Urothelium cell line (cell line): ENCODE measurements around the gene MYO1A.
"Not testable (repeated sequence)": the region's sequence is repeated elsewhere in the genome, so short reads cannot be mapped to it uniquely, and the experiment has no call there.

Source experiments
- DNase-seq: peaks from one replicate; pipeline ENCODE4 v3.0.0; 2011; ENCODE audit warnings: low spot score, mixed read lengths
- FAIRE-seq: peaks from 2 replicates; lab custom pipeline; 2011; peaks lifted over from hg19 to GRCh38; lab: Jason Lieb, UNC

Gene MYO1A

DNA sequence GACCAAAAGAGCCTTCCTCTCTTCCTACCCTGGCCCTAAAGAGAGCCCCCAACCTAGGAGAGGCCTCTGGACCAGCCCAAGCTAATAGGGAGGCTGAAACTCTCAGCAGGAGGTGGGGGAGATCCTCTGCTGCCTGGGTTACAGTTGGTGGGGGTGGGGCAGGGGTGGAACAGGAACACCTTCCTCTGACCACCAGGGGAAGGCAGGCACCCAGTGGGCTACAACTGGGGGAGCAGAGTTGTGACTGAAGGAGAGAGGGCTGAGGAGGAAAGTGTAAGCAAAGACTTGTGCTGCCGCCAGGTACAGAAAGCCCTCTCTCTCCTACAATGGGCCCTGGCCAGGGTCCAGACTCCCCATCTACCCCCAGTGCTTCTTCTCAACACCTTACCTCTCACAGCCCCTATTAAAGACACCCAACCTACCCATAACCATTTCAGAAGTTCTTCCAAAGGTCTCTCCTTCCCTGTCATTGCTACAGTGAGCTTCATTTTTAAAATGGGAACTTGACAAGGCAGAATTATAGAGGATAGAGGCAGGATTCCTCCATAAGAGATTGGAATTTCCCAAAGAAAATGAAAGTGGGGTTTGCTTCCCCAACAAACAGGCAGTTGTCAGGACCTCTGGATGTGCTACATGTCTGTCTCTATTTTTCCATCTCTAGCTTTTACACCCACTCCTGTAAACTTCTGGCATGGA lies 1.4 kb downstream of the MYO1A start:
- DNase-seq (no peak), FAIRE-seq (no peak)

DNA sequence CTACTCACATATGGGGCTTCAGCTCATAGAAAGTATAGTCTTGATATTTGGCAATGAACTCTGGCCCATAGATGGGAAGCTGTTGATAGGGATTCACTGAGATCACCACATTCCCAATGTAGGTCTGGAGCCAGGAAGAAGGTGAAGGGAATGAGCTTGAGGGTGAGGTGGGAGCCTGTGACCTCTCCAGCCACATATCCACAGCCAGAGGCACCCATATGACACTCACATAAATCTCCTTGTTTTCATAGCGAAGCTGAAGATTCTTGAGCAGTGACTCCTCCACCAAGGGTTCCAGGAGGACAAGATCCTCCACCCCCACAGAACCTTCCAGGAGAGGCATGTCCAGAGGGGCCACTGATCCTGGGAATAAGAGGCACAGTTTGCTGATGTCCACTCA lies 1.9 kb downstream of the MYO1A start:
- no peak for FAIRE-seq

DNA sequence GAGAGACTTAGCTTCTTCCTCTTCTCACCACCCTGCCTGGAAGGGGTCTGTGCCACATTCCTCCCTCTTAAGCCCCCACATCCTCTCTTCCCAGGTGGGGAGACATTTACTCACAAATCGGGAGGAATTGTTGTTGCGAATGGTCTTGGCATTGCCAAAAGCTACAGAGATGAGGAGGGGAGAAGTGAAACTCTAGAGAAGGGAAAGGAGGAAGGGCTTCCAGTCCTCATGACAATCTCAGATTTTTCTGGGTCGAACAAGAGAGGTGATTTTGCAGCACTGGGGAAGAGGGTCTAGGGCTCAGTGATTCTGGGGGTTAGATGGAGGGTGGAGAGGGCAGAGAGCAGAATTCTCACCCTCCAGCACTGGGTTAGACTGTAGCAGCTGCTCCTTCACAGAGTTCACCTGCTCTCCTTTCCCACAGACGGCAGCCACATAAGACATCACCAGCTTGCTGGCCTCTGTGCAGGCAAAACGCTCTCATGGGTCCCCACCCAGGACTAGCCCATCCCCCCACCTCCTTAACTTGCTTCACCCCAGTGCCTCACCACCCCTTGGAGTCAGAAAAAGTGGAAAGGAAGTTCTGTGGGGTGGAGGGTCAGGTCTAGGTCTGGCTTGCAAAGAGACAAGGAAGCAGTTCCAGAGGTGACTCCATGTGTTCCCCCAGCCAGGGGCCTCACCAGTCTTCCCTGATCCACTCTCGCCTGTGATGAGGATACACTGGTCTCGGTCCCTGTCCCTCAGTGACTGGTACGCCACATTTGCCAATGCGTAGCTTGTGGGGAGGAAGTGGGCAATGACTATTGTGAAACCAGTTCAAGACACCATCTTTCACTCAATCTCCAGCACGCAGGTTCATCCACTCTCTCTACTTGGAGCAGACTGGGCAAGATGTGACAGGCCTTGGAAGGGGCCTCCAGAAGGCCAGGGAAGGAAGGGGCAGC lies 2.7 kb downstream of the MYO1A start:
- no peak for FAIRE-seq
- DNase-seq = no peak

More for the DNA sequence above, 1.9 kb downstream of the MYO1A start:
- DNase-seq = no peak

DNA sequence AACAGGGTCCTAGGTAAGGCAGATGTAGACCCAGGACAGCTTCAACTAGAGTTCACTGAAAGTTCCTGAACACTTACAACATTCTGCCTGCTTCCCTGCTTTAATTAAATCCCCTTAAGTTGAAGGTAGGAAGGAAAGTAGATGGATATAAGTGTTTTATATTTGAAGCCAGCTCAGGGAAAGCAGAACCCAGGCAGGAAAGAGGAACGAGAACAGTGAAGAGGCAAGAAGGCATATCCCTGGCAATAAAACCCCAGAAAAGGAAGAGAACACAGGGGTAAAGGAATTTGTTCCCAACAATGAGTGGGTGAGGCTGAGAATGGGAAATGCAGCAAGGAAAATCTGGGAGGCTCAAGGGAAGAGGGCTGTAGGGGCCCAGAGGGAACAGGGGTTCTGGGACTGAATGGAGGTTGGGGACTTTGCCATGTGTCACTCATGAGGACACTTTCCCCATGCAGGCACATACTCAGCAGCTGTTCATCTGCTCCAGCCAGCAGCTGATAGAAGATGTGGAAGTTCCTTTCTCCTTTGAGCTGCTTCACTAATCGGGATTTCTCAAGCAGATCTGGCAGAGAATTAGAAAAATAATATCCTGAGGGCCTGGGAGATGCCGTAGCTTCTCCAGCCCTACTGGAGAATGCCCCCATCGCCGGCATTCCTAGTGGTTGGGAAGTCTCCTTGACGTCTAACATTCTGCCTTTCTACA lies 3.7 kb downstream of the MYO1A start:
- DNase-seq (no peak), FAIRE-seq (no peak)

DNA sequence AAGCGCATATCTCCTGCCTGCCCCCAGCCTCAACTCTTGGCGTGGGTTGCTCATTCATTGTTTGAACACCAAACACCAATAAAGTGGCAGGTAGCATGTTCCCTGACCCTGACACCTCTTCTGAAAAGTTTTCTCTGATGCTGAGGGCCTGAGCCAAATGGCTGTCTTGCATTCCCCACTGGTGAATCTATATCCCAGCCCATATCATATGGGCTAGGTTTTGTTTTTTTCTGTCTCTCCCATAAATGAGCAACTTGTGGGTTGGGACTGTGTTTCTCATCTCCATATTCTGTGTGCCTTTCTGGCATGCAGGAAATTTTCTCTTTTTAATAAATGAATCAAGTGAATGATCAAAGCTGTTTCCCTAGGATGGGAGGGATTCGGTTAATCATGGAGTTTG lies 5.0 kb downstream of the MYO1A start:
- FAIRE-seq (no peak), DNase-seq (no peak)

DNA sequence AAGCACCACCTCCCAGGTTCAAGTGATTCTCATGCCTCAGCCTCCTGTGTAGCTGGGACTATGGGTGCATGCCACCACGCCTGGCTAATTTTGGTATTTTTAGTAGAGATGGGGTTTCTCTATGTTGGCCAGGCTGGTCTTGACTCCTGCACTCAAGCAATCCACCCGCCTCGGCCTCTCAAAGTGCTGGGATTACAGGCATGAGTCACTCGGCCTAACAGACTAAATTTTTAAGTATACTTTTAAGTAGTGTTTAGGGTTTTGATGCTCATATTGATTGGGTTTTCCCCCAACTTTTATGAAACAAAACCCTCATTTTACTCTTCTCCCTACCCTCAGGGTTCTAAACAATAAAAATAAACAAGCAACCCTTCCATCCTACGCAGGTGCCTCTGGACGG lies 5.5 kb downstream of the MYO1A start:
- FAIRE-seq (no peak), DNase-seq (no peak)

DNA sequence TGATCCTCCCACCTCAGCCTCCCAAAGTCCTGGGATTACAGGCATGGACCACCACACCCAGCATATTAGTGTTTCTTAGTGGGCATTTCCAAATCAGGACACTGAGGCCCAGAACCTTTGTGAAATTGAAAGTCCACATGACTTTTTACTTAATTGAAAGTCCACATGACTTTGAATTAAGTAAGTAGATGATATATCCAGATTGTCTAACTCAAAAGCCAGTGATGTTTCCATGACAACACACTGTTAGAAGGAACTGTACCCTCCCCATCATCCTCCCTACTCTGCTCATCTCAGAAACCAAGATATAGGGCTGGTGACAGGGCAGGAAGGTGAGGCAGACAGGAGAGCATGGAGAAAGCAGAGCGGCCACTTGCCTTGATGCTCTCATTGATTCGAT lies 7.2 kb downstream of the MYO1A start:
- DNase-seq = no peak

DNA sequence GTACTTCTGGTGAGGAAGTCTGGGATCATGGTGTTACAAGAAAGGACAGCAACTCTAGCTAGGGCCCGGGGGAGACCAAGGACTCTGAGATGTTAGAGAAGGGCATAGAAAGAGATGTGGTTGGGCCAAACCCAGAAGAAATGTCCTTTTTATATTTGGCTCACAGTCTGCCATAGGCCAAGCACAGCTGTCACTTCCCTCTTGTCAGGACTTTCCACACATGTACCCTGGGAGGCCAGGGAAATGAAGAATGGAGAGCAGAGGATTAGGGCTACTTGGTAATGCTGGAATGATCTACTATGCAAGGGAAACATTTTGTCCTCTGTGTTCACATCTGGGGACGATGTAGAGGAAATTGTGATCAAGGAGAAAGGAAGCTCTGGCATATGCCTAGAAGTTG lies 9.2 kb downstream of the MYO1A start:
- DNase-seq (no peak), FAIRE-seq (no peak)

More for the DNA sequence above, 7.2 kb downstream of the MYO1A start:
- no peak for FAIRE-seq

DNA sequence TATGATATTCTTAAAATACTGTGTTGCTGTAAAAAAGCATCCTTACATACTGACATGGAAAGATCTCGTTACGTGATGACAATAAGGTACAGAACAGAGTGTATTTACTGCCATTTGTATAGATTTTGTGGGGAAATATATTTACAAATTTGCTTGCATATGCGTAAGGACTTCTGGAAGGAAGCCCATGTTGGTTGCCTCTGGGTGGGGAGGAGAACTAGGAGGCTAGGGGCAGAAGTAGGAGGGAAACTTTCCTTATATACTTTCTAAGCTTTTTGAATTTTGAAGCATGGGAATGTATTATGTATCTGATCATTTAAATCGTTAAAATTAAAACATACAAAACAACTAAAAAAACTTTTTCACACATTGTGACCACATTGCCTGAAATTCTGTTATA lies 9.7 kb downstream of the MYO1A start:
- FAIRE-seq (no peak), DNase-seq (no peak)

DNA sequence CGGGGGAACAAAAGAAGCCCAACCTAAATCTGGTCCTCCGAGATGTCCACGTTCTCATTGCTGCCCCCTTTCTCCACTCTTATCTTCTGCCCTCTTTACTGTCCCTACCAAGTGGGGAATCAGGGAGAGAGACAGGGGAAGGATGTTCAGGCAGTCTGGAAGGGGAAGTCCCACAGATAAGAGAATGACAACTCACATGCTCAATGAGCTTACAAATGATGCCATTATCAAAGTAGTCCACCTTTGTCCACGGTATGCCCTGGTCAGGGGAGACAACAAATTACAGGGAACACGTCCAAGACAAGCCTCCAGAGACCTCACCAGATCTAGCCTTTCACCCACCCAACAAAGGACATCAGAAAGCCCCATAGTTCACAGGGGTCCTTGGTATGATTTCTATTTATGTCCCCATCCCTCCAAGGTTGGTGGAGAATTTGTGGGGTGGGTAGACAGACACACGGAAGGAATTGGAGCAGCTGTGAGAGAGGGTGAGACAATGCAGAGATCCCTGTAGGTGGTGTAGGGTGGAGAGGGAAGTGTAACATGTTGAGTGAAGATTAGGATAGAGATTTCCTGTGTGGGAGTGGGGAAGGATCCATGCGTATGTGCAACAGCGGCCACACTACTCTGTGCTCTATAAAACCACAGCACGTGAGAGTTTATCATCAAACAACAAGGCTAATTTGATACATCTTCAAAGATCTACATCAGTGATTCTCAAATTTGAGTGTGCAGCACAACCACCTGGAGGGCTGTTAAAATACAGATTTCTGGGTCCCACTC lies 10.7 kb downstream of the MYO1A start:
- DNase-seq = no peak
- no peak for FAIRE-seq

DNA sequence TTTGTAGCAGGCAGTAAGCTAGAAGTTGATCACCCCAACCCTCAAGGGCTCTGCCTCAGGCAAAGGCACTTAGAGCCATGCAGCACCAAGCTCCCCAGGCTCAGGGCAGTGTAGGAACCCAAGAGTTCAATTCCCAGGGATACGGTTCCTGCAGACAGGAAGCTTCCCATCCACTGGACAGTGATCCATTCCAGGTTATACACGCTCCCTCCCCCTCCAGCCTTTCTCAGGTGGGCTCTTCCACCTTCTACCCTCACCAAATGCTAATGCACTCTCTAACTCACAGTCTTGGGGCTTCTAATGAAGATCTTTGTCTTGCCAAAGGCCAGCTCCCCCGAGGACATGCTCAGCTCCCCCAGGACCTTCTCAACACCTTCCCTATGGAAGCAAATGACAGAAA lies 12.7 kb downstream of the MYO1A start:
- FAIRE-seq = no peak

DNA sequence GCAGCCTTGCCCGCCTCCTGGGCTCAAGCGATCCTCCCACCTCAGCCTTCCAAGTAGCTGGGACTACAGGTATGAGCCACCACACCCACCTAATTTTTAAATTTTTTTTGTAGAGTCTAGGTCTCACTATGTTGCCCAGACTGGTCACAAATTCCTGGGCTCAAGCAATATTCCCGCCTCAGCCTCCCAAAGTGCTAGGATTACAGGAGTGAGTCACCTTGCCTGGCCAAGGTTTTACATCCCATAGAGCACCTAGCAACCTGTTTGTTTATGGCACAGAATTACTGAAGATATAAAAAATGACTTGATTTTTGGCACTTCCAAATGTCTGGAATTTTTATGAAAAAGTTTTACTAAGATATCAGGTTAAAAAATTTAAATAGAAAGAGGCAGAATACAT lies 16.5 kb downstream of the MYO1A start:
- FAIRE-seq (no peak), DNase-seq (no peak)

More for the DNA sequence above, 12.7 kb downstream of the MYO1A start:
- DNase-seq = no peak

DNA sequence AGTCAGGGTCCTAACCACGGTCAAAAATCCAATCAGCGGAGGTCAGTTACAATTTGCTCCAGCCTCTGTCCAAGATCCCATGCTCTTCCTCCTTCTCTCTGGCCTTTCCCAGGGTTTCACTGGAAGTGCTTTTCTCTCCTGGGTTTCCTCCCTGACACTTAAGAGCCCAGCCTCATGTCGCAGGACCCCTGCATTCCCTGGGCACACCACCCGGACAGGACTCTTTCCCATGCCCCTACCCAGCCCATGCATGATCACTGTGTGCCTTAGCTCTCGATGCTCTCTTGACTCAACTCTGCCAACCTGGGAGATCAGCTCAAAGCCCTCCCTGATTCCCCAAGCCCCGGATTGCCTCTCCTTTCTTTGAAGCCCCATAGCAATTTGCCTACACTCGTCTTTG lies 18.1 kb downstream of the MYO1A start:
- FAIRE-seq = no peak

DNA sequence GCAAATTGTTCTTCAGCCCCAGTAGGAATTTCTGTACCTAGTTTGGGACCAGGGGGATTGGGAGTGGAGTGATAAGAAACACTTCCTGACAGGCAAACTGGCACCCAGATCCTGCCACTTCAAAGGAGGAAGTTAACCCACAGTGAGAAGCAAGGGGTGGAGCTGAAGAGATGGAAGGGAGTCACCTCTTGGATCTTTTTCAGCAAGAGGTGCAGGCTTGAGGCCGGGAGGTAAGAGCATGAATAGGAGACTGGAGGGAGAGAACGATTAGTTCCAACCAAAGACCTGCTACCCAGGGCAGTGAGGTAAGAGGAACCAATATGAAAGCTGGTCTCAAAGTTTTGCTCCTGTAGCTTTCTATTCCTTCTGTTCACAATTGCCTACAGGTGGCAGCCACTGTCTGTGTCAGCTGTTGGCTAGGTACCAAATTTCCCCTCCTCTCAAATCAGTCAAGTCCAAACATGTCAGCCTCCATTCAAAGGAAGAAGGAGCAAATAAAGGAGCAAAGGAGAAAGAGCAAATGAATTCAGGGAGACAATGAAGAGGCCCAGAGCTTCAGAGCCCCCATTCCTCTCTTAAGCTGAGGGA lies 18.7 kb downstream of the MYO1A start:
- FAIRE-seq (no peak), DNase-seq (peak; percentile 29)

More for the DNA sequence above, 18.1 kb downstream of the MYO1A start:
- no peak for DNase-seq

DNA sequence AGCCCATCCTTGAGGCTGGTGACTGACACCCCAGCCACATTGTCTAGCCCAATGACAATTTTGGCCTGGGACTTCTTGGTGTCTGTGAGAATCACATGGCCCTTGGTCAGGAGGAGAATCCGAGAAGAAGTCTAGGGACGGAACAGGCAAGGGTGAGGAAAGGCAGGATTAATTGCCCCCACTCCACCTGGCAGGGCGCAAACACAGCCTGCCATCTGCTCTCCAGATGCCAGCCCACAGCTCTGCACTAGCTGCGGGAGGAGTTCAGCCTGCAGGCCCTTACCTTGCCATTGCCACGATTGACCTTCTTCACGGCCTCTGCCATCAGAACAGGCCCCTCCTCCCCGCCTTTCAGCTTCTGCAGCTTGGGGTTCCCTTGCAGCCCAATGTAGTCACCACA lies 20.5 kb downstream of the MYO1A start:
- FAIRE-seq (no peak), DNase-seq (no peak)

DNA sequence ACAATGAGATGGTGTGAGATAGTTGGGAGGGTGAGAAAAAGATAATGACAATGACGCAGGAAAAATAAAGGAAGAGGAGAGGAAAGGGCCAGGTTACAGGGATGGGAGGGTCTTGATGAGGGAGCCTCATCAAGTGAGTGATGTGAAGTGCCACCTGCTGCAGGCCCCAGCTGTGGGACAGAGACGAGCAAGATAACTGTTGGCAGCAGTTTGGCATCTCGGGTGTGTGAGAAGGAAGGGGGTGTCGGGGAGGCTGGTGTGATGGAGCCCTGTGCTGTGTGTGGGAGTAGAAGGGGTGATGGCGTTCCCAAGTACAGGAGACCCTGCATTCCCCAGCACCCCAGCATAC lies 22.1 kb downstream of the MYO1A start:
- FAIRE-seq (no peak), DNase-seq (no peak)

DNA sequence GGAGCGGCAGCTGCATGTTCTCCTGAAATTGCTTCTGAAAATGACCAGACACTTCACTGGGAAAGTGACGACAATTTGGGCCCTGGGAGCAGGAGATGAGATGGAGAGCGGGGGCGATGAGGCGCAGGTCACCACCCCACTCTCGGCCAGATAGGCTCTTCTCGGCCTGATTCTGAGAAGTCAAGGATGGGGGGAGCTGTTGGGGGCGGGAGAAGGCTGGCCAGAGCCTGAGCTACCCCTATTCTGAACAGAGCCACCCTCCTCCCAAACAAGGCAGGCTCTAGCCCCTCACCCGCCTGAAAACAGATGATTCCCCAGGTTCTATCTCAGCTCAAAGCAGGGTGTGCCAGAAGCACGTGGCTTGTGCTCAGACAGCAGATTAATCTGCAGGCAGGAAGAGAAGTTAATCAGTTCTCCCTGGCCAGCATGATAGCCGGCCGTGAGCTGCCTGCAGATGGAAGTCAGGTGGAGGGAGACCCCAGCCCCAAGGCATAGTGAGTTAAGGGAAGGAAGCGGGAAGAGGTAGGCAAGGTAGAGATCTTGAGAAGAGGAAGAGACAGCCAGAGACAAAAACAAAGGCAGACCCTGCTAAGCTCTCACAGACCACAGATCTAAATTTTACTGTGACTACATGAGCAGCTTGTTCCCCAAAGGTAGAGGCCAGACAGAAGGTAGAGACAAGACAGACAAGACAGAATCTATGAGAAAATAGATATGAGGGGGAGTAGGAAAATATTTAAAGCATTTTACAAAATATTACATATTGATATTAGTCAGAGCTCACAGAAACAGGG lies 22.7 kb downstream of the MYO1A start:
- FAIRE-seq = no peak
- no peak for DNase-seq

DNA sequence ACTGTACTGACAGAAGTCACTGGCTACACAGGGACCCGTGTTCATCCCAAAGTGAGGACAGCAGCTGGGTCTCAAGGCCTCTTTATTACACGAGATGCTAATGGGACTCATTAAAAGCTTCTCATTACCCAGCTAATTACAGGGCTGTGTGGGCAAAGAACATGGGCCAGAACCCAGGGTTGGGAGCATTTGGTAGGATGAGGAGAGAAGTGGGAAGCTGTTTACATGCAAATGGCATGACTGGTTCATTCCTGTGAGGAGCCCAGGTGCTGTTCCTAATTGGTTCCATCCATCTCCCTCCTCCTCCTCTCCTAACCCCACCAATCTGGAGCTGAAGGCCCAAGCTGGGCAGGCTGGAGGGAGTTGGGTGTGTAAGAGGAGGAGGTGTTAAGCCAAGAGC lies 24.7 kb downstream of the MYO1A start:
- DNase-seq = no peak
- no peak for FAIRE-seq

DNA sequence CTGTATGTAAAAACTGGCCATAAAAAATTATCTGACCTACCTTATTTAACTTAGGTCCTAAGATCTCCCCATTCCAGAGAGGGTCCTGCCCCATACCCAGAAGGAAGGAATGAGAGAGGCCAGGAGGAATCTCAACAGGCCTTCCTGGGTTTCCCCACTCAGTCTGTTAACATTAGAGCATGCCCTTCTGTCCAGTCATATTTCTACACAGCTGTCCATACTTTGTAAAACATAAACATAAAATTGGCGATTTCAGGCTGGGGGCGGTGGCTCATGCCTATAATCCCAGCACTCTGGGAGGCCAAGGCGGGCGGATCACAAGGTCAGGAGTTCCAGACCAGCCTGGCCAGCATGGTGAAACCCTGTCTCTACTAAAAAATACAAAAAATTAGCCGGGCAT lies 27.6 kb downstream of the MYO1A start:
- not testable (repeated sequence) for DNase-seq, FAIRE-seq
